ENCODE results near the gene TTLL5. TPM values are rescaled to one million over a fixed set of nuclear protein-coding genes. Genes with fewer than 3 reads are reported as not detected.

The TTLL5 gene
- total RNA-seq, 4 donors from 2014 or later, result 36.3 to 61.8 (median 36.7) TPM

- Histone ChIP-seq H3K4me3 (no peak overlapping the region), H3K4me1 (no peaks in the 10 kb centered on the region), H3K27me3 (no peaks in the 10 kb centered on the region), H3K27ac (no peak overlapping the region), H3K9me3 (no peaks in the 10 kb centered on the region), H3K36me3 (peaks cover 0 to 5% (median 0%) of the 10 kb centered on the region in 3 donors)
- DNase-seq (ENCODE audit: low spot score in 2 of 2), result no peak
- WGBS, 2 donors, result 84 to 85% methylated on average over 4 of the region's 4 CpGs
- TF ChIP-seq POLR2A (IDR thresholded peaks at IDR 0.05), result no peak
- TF ChIP-seq EP300 (IDR thresholded peaks at IDR 0.05), result no peak
- TF ChIP-seq CTCF (IDR thresholded peaks at IDR 0.05), result no peak
These were observed 283.7 kb downstream of the TTLL5 start for GRCh38 chr14:75944607-75945241.

DNA sequence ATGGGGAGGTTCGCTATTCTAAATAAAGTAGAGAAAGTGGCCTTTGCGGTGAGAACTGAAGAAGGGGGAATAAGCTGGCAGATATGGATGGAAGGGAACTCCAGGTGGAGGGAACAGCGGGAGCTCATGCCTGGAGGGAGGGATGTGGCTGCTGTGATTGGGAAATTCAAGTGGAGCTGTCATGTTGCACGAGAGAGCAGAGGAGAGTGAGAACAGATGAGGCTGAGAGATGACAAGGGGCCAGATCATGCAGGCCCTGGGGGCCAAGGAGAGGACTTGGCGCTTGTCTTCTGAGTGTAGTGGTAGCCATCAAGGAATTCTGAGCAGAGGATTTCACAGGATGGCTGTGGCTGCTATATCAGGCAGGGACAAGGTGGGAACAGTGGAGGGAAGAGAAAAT is 285.7 kb downstream of the TTLL5 start:
- WGBS, 2 donors, result 88 to 89% methylated on average over 5 of the region's 5 CpGs
- H3K4me1 ChIP-seq, result no peaks in the 10 kb centered on the region

DNA sequence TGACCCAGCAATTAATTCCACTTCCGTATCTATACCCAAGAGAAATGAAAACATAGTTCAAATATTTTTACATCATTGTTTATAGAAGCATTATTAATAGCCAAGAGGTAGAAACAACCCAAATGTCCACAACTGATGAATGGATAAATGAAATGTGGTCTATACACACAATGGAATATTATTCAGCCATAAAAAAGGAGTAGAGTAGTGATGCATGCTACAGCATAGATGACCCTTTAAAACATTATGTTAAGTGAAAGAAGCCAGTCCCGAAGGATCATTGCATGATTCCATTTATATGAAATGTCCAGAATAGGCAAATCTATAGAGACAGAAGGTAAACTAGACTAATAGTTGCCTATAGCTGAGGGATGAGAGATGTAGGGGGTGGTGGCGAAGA is 291.4 kb downstream of the TTLL5 start:
- 89 to 90% methylated on average over 3 of the region's 3 CpGs for WGBS, 2 donors
- Histone ChIP-seq H3K27ac (no peak overlapping the region), H3K4me1 (no peaks in the 10 kb centered on the region), H3K27me3 (no peaks in the 10 kb centered on the region), H3K36me3 (peaks cover 0 to 7% (median 0%) of the 10 kb centered on the region in 3 donors), H3K4me3 (no peak overlapping the region), H3K9me3 (no peaks in the 10 kb centered on the region)
- DNase-seq (ENCODE audit: low spot score in 2 of 2), result no peak
- TF ChIP-seq EP300 (IDR thresholded peaks at IDR 0.05) (no peak), CTCF (IDR thresholded peaks at IDR 0.05) (no peak), POLR2A (IDR thresholded peaks at IDR 0.05) (no peak)

More for the DNA sequence above, 285.7 kb downstream of the TTLL5 start:
- TF ChIP-seq EP300 (IDR thresholded peaks at IDR 0.05), result no peak
- no peak for TF ChIP-seq CTCF (IDR thresholded peaks at IDR 0.05)
- TF ChIP-seq POLR2A (IDR thresholded peaks at IDR 0.05), result no peak
- DNase-seq (ENCODE audit: low spot score in 2 of 2), result no peak
- Histone ChIP-seq H3K36me3 (peaks cover 0 to 5% (median 0%) of the 10 kb centered on the region in 3 donors), H3K9me3 (no peaks in the 10 kb centered on the region), H3K27me3 (no peaks in the 10 kb centered on the region), H3K27ac (no peak overlapping the region), H3K4me3 (no peak overlapping the region)

- Histone ChIP-seq H3K4me3 (no peak overlapping the region), H3K36me3 (peaks cover 0 to 65% (median 0%) of the 10 kb centered on the region in 3 donors), H3K9me3 (no peaks in the 10 kb centered on the region), H3K27ac (no peak overlapping the region), H3K4me1 (no peaks in the 10 kb centered on the region), H3K27me3 (no peaks in the 10 kb centered on the region)
- DNase-seq (ENCODE audit: low spot score in 2 of 2), result no peak
- TF ChIP-seq POLR2A (IDR thresholded peaks at IDR 0.05) (no peak), CTCF (IDR thresholded peaks at IDR 0.05) (no peak), EP300 (IDR thresholded peaks at IDR 0.05) (no peak)
- 94 to 97% methylated on average over 9 of the region's 9 CpGs for WGBS, 2 donors
These were observed 298.0 kb downstream of the TTLL5 start for GRCh38 chr14:75959031-75959430.

GRCh38 chr14:75960231-75960630 is 299.2 kb downstream of the TTLL5 start:
- H3K4me3 ChIP-seq, result no peak overlapping the region
- H3K4me1 ChIP-seq, result no peaks in the 10 kb centered on the region
- DNase-seq (ENCODE audit: low spot score in 2 of 2), result no peak
- no peaks in the 10 kb centered on the region for H3K27me3 ChIP-seq
- no peaks in the 10 kb centered on the region for H3K9me3 ChIP-seq
- H3K27ac ChIP-seq, result no peak overlapping the region
- H3K36me3 ChIP-seq, result peaks cover 0 to 67% (median 0%) of the 10 kb centered on the region in 3 donors
- TF ChIP-seq POLR2A (IDR thresholded peaks at IDR 0.05) (no peak), CTCF (IDR thresholded peaks at IDR 0.05) (no peak), EP300 (IDR thresholded peaks at IDR 0.05) (no peak)
- 51 to 61% methylated on average over 6 of the region's 6 CpGs for WGBS, 2 donors

Measured in tibial nerve (tissue), 4 donors.